Activated T-helper 17 cell treated with anti-CD3 and anti-CD28 coated beads, Interleukin-2, amount 50 U/mL, for 72 hours (primary cell): ENCODE results near the gene RNF115. TPM values are rescaled to one million over a fixed set of nuclear protein-coding genes. Genes with fewer than 3 reads are reported as not detected.
"Not testable (repeated sequence)": the region's sequence is repeated elsewhere in the genome, so short reads cannot be mapped to it uniquely, and the experiment has no call there.

ENCODE experiments used
- ATAC-seq: fragments of 150-1000 bp; cut with Tn5 transposase; replicated peaks from 2 replicates; pipeline ENCODE4 v1.10.0; 2021; ENCODE audit warnings: mild to moderate bottlenecking, moderate library complexity
- H3K27ac Mint-ChIP-seq: one replicate; pipeline ENCODE4 v1.8.0; 2022; ENCODE audit warnings: mixed read lengths
- H3K27me3 Mint-ChIP-seq: one replicate; pipeline ENCODE4 v1.8.0; 2022; ENCODE audit warnings: mixed read lengths
- H3K36me3 Mint-ChIP-seq: one replicate; pipeline ENCODE4 v1.8.0; 2022; ENCODE audit warnings: low read depth, mild to moderate bottlenecking, mixed read lengths
- H3K4me1 Mint-ChIP-seq: one replicate; pipeline ENCODE4 v1.8.0; 2022; ENCODE audit warnings: mixed read lengths
- H3K4me3 Mint-ChIP-seq: one replicate; pipeline ENCODE4 v1.8.0; 2022; ENCODE audit warnings: mild to moderate bottlenecking, mixed read lengths
- H3K9me3 Mint-ChIP-seq: one replicate; pipeline ENCODE4 v1.8.0; 2022; ENCODE audit warnings: mixed read lengths
- total RNA-seq, 2 donors: library from RNA; stranded (reverse); gene quantifications; one replicate each; pipeline ENCODE4 v1.2.3, GENCODE V29; 2022

RNF115 gene
- total RNA-seq, 2 donors from 2014 or later = 7.9 to 9.3 TPM

- Mint-ChIP-seq H3K36me3 (peaks cover 31% of the 10 kb centered on the region), H3K27ac (peak within 1 kb of the TSS; percentile 74), H3K4me3 (no peak within 1 kb of the TSS), H3K9me3 (no peaks in the 10 kb centered on the region), H3K4me1 (peaks cover 4% of the 10 kb centered on the region), H3K27me3 (no peaks in the 10 kb centered on the region)
- ATAC-seq = peak; percentile 90
These were observed 21.7 kb upstream of the RNF115 start, which contains the start of gene NUDT17 for GRCh38 chr1:145845514-145846161. NUDT17 (plus strand) TSS chr1:145845630; CDS start chr1:145845641, 11 bp downstream.

GRCh38 chr1:145845144-145845513 is 21.2 kb upstream of the RNF115 start:
- peaks cover 31% of the 10 kb centered on the region for H3K36me3 Mint-ChIP-seq
- H3K4me3 Mint-ChIP-seq = no peak overlapping the region
- H3K9me3 Mint-ChIP-seq = no peaks in the 10 kb centered on the region
- no peaks in the 10 kb centered on the region for H3K27me3 Mint-ChIP-seq
- H3K27ac Mint-ChIP-seq = no peak overlapping the region
- ATAC-seq = peak; percentile 51
- H3K4me1 Mint-ChIP-seq = peaks cover 4% of the 10 kb centered on the region

- Mint-ChIP-seq H3K36me3 (peaks cover 47% of the 10 kb centered on the region), H3K4me1 (peaks cover 4% of the 10 kb centered on the region), H3K9me3 (no peaks in the 10 kb centered on the region), H3K4me3 (no peak overlapping the region), H3K27ac (no peak overlapping the region), H3K27me3 (no peaks in the 10 kb centered on the region)
- ATAC-seq = no peak
These were observed 19.1 kb upstream of the RNF115 start for GRCh38 chr1:145843031-145843430.

- H3K9me3 Mint-ChIP-seq = no peaks in the 10 kb centered on the region
- H3K27ac Mint-ChIP-seq = no peak overlapping the region
- no peak for ATAC-seq
- no peak overlapping the region for H3K4me3 Mint-ChIP-seq
- H3K4me1 Mint-ChIP-seq = no peaks in the 10 kb centered on the region
- peaks cover 96% of the 10 kb centered on the region for H3K36me3 Mint-ChIP-seq
- no peaks in the 10 kb centered on the region for H3K27me3 Mint-ChIP-seq
These were observed 13.8 kb upstream of the RNF115 start for GRCh38 chr1:145837656-145838055.

DNA sequence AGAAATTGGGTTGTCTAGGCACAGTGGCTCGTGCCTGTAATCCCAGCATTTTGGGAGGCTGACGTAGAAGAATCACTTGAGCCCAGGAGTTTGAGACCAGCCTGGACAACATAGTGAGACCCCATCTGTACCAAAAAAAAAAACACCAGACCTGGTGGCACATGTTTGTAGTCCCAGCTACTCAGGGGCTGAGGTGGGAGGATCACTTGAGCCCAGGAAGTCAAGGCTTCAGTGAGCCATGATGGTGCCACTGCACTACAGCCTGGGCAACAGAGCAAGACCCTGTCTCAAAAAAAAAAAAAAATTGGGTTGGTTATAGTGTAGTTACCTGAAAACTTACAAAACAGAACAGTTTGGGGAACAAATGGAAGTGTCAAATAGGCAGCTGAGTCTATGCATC is 6.9 kb upstream of the RNF115 start:
- H3K27ac Mint-ChIP-seq = not testable (repeated sequence)
- peaks cover 94% of the 10 kb centered on the region for H3K36me3 Mint-ChIP-seq

DNA sequence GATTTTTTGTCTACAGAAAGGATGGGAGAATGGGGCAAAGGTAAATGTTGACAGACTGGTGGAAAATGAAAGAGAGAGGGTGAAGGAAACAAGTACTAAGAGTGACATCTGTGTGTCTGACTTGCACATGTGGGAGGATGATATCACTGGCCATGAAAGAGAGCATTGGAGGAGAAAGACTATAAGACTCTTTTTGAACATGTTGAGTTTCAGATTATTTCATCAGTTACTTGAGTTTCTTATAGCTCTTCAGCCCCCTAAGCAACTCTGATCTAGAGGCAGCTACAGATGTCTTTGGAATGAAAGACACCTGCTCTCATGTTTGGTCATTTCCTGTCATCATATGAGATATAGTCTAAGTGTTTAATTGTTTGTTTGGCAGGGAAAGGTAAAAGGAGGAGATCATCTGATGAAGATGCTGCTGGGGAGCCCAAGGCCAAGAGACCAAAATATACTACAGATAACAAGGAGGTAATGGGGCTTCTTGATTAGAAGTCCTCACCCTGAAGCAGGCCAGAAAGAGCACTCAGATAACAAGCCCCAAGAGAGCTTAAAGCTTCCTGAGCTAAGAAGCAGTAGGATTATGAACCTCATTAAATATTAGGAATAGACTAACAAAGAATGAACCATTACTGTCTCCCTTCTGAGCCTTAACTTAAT is 4.6 kb upstream of the RNF115 start:
- H3K4me3 Mint-ChIP-seq = peak overlapping the region; percentile 61
- H3K4me1 Mint-ChIP-seq = peaks cover 27% of the 10 kb centered on the region
- H3K9me3 Mint-ChIP-seq = no peaks in the 10 kb centered on the region
- no peaks in the 10 kb centered on the region for H3K27me3 Mint-ChIP-seq
- peak overlapping the region; percentile 91 for H3K27ac Mint-ChIP-seq
- peaks cover 79% of the 10 kb centered on the region for H3K36me3 Mint-ChIP-seq
- peak; percentile 81 for ATAC-seq

More for the DNA sequence above, 6.9 kb upstream of the RNF115 start:
- not testable (repeated sequence) for H3K4me3 Mint-ChIP-seq, H3K9me3 Mint-ChIP-seq, H3K27me3 Mint-ChIP-seq, ATAC-seq
- peaks cover 27% of the 10 kb centered on the region for H3K4me1 Mint-ChIP-seq

GRCh38 chr1:145827966-145828365 is 4.1 kb upstream of the RNF115 start:
- Mint-ChIP-seq H3K4me3 (peak overlapping the region; percentile 61), H3K9me3 (no peaks in the 10 kb centered on the region), H3K27ac (peak overlapping the region; percentile 91), H3K27me3 (no peaks in the 10 kb centered on the region), H3K4me1 (peaks cover 27% of the 10 kb centered on the region), H3K36me3 (peaks cover 74% of the 10 kb centered on the region)
- ATAC-seq = peak; percentile 10

DNA sequence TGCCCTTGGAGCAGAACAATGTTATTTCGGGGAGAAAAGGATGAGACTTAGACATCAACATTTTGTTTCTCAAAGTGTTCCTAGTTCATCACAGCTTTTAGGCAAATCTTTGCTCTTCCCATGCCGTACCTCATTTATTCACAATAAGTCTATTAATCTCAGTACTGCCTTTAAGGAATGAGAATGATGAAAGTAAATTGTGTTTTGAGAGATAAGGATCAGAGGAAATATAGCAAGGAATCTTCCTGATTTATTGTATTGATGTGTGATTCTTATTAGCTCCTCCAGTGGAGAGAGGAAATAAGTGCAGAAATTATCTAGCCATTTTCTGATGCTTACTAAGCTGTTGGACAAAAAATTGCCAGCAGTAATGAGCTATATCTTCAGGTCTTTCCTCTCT is 2.1 kb upstream of the RNF115 start:
- no peaks in the 10 kb centered on the region for H3K9me3 Mint-ChIP-seq
- H3K4me1 Mint-ChIP-seq = peaks cover 27% of the 10 kb centered on the region
- peak overlapping the region; percentile 92 for H3K4me3 Mint-ChIP-seq
- H3K27me3 Mint-ChIP-seq = no peaks in the 10 kb centered on the region
- no peak overlapping the region for H3K27ac Mint-ChIP-seq
- no peak for ATAC-seq
- peaks cover 56% of the 10 kb centered on the region for H3K36me3 Mint-ChIP-seq

- H3K4me1 Mint-ChIP-seq = peaks cover 26% of the 10 kb centered on the region
- H3K27me3 Mint-ChIP-seq = no peaks in the 10 kb centered on the region
- no peak for ATAC-seq
- H3K27ac Mint-ChIP-seq = peak overlapping the region; percentile 96
- H3K36me3 Mint-ChIP-seq = peaks cover 41% of the 10 kb centered on the region
- peak overlapping the region; percentile 92 for H3K4me3 Mint-ChIP-seq
- H3K9me3 Mint-ChIP-seq = no peaks in the 10 kb centered on the region
These were observed 576 bp upstream of the RNF115 start for GRCh38 chr1:145824499-145824842.

GRCh38 chr1:145822779-145823331 is 1.0 kb downstream of the RNF115 start:
- not testable (repeated sequence) for H3K9me3 Mint-ChIP-seq, H3K27ac Mint-ChIP-seq, H3K27me3 Mint-ChIP-seq, ATAC-seq
- H3K4me3 Mint-ChIP-seq = peak overlapping the region; percentile 92
- peaks cover 24% of the 10 kb centered on the region for H3K36me3 Mint-ChIP-seq
- H3K4me1 Mint-ChIP-seq = peaks cover 11% of the 10 kb centered on the region

- H3K9me3 Mint-ChIP-seq = not testable (repeated sequence)
- peak; percentile 79 for ATAC-seq
These were observed 5.8 kb downstream of the RNF115 start for GRCh38 chr1:145818095-145818494.

DNA sequence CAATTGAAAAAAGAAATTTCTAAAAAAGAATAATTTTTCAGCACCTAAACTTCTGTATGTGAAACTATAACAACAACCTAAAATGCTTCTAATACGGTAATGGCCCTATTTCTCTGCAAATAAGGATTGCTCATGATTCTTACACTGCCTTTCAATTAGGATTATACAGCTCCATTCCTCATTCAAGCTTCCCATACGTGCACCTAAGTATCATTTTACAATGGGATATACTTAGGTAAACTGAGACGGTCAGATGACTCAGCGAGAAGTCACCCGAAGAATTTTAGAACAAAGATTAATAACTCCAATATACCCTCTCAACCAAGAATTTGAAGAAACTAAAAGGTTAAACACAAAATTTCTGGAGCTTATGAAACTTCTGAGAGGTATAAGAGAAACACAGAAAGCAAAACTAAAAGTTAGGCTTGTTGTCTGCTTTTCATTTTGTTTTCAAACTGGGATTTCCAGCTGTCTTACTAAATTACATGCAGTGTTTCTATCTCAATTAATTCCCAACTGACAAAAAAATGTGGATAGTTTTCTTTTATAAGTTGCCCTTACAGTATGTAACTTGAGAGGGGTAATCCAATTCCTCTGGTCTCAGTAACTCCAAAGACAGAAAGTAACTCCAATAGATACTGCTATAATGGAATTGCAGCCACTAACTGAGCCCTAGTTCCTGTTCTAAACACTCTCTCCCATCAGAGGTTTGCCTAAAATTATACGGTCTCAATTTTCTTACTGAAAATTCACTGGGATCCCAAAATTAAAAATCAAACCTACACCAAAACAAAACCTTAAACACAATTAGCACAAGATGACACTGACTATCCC is 10.7 kb downstream of the RNF115 start:
- not testable (repeated sequence) for H3K27me3 Mint-ChIP-seq, H3K27ac Mint-ChIP-seq, H3K4me3 Mint-ChIP-seq, H3K9me3 Mint-ChIP-seq, ATAC-seq, H3K4me1 Mint-ChIP-seq, H3K36me3 Mint-ChIP-seq

More at GRCh38 chr1:145818095-145818494, 5.8 kb downstream of the RNF115 start:
- not testable (repeated sequence) for H3K27me3 Mint-ChIP-seq, H3K4me3 Mint-ChIP-seq, H3K36me3 Mint-ChIP-seq, H3K27ac Mint-ChIP-seq, H3K4me1 Mint-ChIP-seq

GRCh38 chr1:145806844-145807243 is 17.1 kb downstream of the RNF115 start:
- Mint-ChIP-seq H3K27me3 (no peaks in the 10 kb centered on the region), H3K27ac (no peak overlapping the region), H3K4me3 (no peak overlapping the region), H3K9me3 (no peaks in the 10 kb centered on the region), H3K4me1 (peaks cover 10% of the 10 kb centered on the region), H3K36me3 (no peaks in the 10 kb centered on the region)
- ATAC-seq = no peak

- Mint-ChIP-seq H3K9me3 (no peaks in the 10 kb centered on the region), H3K27me3 (no peaks in the 10 kb centered on the region), H3K27ac (no peak overlapping the region), H3K4me1 (peaks cover 10% of the 10 kb centered on the region), H3K4me3 (no peak overlapping the region), H3K36me3 (no peaks in the 10 kb centered on the region)
- no peak for ATAC-seq
These were observed 17.5 kb downstream of the RNF115 start for GRCh38 chr1:145806408-145806807.
